GM04503 (cell line): Measurements from ENCODE around the gene CCR2.

Experiments used
- DNase-seq: peaks from one replicate; pipeline ENCODE4 v3.0.0-alpha.2; 2012; ENCODE audit warnings: low read depth

Gene CCR2

DNA sequence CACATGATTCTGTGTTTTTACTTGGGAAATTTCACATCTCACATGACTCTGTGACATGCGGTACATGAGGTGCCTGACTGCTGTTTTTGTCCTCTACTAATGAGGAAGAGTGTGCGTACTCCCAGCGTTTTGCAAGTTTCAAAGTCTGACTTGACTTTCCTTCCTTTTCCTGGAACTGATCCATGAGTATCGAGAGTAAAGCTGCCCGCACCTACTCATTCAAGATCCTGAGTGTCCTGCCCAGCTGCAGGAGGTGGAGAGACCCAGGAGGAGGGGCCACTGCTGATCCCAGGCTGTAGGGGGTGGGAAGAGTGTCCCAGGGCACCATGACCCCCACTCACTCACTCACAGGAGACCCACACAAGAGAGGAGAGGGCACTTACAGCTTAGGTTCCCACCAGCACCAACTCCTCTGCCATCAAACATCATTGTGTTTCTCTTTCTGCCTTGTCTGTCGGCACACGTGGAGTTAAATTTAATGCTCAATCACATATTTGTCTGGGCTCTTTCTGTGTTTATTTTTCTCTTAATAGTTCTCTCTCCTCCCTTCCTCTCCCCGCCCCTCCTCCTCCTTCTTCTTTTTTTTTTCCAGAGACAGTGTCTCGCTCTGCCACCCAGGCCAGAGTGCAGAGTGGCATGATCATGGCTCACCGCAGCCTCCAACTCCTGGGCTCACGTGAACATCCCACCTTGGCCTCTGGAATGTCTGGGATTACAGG is 51.5 kb downstream of the CCR2 start:
- no peak for DNase-seq

GRCh38 chr3:46406443-46406787 is 52.5 kb downstream of the CCR2 start:
- no peak for DNase-seq

DNA sequence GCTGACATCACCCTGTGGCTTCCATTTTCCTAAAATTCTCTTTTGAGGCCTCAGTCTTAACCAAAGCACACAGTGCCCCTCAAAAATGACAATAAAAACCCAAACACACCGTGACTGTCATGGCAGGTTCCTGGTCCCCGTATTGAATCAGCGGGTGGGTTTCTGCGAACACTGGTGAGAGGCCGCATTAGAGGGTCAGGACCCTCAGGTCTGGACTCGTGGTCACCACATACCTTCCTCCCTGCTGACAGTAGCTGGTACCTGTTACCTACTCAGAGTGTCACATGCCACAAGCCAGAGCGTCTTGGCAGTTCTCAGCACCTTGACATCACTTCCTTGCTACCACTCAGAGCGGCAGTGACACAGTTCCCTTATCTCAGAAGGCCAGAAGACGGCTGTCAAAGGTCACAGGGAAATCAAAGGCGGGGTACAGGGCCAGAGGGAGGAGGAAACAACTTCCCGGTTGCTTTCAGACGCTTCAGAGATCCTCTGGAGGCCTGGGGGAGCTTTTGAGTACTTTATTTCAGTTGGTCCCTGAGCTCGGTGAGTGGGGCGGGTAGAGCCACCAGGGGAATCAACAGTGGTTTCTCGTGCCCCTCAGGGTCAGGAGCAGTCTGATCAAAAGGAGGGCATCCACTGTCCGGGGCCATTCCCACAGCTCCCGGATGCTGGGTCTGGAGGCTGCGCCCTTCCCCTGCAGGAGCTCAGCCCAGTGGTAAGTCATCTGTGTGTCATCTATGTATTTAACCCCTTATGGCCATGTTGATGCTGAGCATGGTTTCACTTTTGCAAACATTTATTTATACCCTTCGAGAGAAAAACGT is 53.1 kb downstream of the CCR2 start, which contains the start of the genes CCR5AS and CCRL2:
Gene CCR5AS, minus strand, starts transcription at position 279 of the 824 bp plus-strand sequence.
Gene CCRL2, plus strand, starts transcription at position 472 of the 824 bp plus-strand sequence. CDS start 821 bp downstream, outside the sequence.
- DNase-seq: no peak

GRCh38 chr3:46407970-46408369 is 54.1 kb downstream of the CCR2 start:
- DNase-seq: no peak

- no peak for DNase-seq
Observed at GRCh38 chr3:46408853-46409252, 54.9 kb downstream of the CCR2 start.

- no peak for DNase-seq
Observed at GRCh38 chr3:46409739-46410489, 56.0 kb downstream of the CCR2 start.
